WERI-Rb-1 (cell line): ENCODE data around the gene AP1M1.

Experiments
- DNase-seq: peaks from one replicate; pipeline ENCODE4 v3.0.0-alpha.2; 2020
- H3K27ac ChIP-seq: fragments of 250-450 bp; sonication (Bioruptor Pico); 2 replicates; pipeline ENCODE4 v1.5.1; 2020; ENCODE audit warnings: mild to moderate bottlenecking, moderate library complexity
- H3K27me3 ChIP-seq: fragments of 250-450 bp; sonication (Bioruptor Pico); 2 replicates; pipeline ENCODE4 v1.5.1; 2021; ENCODE audit warnings: mild to moderate bottlenecking, low read depth, moderate library complexity; ENCODE audit not compliant: insufficient read depth, severe bottlenecking
- H3K36me3 ChIP-seq: fragments of 250-450 bp; sonication (Bioruptor Pico); 2 replicates; pipeline ENCODE4 v1.5.1; 2020; ENCODE audit warnings: mild to moderate bottlenecking, moderate library complexity
- H3K4me3 ChIP-seq: 2 replicates; pipeline ENCODE4 v1.5.1; 2011; ENCODE audit warnings: low read depth, mild to moderate bottlenecking, control low read depth, low read length
- H3K9me3 ChIP-seq: fragments of 250-450 bp; sonication (Bioruptor Pico); 2 replicates; pipeline ENCODE4 v1.5.1; 2021; ENCODE audit warnings: mild to moderate bottlenecking, moderate library complexity; ENCODE audit not compliant: severe bottlenecking
- CTCF ChIP-seq: IDR thresholded peaks from 2 replicates; pipeline ENCODE4 v1.5.1; 2011; ENCODE audit warnings: low read depth, mild to moderate bottlenecking, control low read depth, inconsistent platforms, low read length

Gene AP1M1

DNA sequence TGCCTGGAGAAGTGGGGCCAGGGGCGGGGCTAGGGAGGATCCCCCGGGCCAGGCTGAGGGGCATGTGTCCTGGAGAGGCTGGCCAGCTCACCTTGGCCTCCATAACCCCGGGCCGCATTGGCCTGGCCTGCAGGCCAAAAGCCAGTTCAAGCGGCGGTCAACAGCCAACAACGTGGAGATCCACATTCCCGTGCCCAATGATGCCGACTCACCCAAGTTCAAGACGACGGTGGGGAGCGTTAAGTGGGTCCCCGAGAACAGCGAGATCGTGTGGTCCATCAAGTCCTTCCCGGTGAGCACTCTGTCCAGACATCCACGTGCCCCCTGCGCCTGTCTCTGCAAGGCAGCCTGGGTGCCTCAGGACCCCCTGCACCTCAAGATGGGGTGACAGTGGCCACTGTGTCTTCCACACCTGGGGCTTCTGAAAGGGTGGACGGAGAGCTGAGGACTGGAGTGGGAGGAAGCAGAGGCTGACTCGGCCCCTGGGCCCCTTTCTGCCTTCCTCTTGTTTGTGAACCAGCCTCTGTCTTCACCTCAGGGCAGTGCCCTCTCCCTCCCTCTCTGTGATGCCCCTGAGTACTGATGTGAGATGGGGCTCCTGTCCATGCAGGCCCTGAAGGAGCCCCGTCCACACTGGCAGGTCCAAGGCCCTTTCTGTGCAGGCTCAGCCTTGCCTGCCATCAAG lies 31.1 kb downstream of the AP1M1 start:
- Histone ChIP-seq H3K27me3 (no peaks in the 10 kb centered on the region), H3K36me3 (peaks cover 15% of the 10 kb centered on the region), H3K9me3 (no peaks in the 10 kb centered on the region), H3K4me3 (no peak overlapping the region), H3K27ac (no peak overlapping the region)
- TF ChIP-seq CTCF, result no peak
- no peak for DNase-seq

GRCh38 chr19:16229322-16229641 lies 31.6 kb downstream of the AP1M1 start:
- Histone ChIP-seq H3K36me3 (peaks cover 15% of the 10 kb centered on the region), H3K9me3 (no peaks in the 10 kb centered on the region), H3K27ac (no peak overlapping the region), H3K4me3 (no peak overlapping the region), H3K27me3 (no peaks in the 10 kb centered on the region)
- no peak for DNase-seq
- TF ChIP-seq CTCF, result no peak

DNA sequence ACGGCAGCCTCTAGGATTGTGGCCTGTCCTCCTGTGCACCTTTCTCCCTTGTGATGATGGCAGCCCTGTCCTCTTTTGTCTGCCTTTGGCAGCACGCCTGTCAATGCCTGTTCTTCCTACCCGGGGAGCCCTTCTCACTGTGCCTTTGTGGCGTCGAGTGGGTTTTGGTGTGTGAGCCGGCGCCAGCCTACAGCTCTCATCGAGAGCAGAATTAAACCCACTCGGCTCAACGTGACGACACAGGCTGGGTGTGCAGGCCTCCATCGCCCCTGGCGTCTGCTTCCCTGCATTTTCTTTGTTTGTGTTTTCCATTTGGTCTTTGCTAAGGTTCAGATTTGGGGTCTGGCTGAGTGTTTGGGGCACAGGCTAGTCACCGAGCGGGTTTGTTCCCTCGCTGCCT lies 34.4 kb downstream of the AP1M1 start:
- no peak overlapping the region for H3K4me3 ChIP-seq
- DNase-seq, result no peak
- no peaks in the 10 kb centered on the region for H3K9me3 ChIP-seq
- H3K36me3 ChIP-seq, result peaks cover 13% of the 10 kb centered on the region
- TF ChIP-seq CTCF, result no peak
- H3K27me3 ChIP-seq, result no peaks in the 10 kb centered on the region
- no peak overlapping the region for H3K27ac ChIP-seq

DNA sequence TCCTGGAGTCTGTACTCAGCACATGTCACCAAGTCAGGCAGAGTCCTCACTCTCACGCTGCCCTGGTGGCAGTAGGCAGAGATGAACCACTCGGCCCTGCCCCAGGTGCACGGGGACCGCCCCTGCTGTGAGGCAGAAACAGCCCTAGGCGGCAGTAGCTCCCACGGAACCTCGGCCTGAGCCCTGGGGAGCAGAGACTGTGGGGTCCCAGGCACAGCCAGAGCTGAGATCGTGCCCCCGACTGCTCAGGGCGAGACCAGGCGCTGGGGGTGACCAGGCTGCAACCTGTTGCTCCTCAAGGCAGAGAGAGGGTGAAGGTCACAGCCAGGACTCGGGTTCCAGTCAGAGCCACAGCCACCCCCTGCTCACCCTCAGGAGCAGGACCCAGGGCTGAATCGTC lies 34.9 kb downstream of the AP1M1 start:
- TF ChIP-seq CTCF, result no peak
- H3K9me3 ChIP-seq, result no peaks in the 10 kb centered on the region
- H3K27ac ChIP-seq, result no peak overlapping the region
- no peak overlapping the region for H3K4me3 ChIP-seq
- DNase-seq, result no peak
- H3K36me3 ChIP-seq, result peaks cover 13% of the 10 kb centered on the region
- H3K27me3 ChIP-seq, result no peaks in the 10 kb centered on the region

DNA sequence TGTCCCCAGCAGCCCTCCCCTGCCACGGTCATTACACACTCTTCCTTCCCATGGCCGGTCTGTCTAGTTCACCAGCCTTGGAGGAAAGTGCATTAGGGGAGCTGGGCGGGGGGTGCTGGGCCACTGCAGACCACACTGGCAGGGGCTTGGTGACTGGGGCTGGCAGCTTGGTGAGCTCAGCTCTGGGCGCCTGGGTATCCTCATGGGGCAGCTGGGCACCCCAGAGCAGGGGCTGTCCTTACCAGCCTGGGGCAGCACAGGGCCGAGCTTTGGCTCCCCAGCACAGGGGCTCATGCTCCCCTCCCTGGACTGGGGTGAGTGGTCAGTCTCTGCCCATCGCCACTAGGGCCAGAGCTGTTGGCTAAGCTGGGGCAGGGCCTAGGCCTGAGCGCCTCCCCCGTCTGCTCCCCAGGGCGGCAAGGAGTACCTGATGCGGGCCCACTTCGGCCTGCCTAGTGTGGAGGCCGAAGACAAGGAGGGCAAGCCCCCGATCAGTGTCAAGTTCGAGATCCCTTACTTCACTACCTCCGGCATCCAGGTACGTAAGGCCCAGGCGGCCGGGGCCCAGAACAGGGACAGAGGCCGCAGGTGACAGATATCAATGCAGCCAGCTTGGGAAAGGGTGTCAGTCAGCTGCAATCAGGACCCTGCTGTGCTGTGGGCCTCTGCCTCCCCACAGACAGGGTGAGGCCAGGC lies 35.5 kb downstream of the AP1M1 start:
- no peak for DNase-seq
- H3K27me3 ChIP-seq, result no peaks in the 10 kb centered on the region
- no peak for TF ChIP-seq CTCF
- no peak overlapping the region for H3K27ac ChIP-seq
- H3K4me3 ChIP-seq, result no peak overlapping the region
- H3K9me3 ChIP-seq, result no peaks in the 10 kb centered on the region
- H3K36me3 ChIP-seq, result peaks cover 8% of the 10 kb centered on the region
